ENCODE results near the gene SPATC1L.
A peak's percentile ranks its signal among the peaks of the same experiment; 100 is the strongest.

The SPATC1L gene

GRCh38 chr21:46228345-46229051, 44.2 kb upstream of the SPATC1L start, which contains the start of gene LSS (continued):
- no peak for TF ChIP-seq ZNF626 (tag by site-specific recombination; IDR thresholded peaks at IDR 0.05)
- no peak for TF ChIP-seq ZNF398 (tag by site-specific recombination; IDR thresholded peaks at IDR 0.05)
- no peak for TF ChIP-seq ZNF768 (tag by site-specific recombination; IDR thresholded peaks at IDR 0.05)
- TF ChIP-seq ZNF23 (tag by site-specific recombination; IDR thresholded peaks at IDR 0.05; ENCODE audit: borderline replicate concordance): no peak
- peak; percentile 72; the same call in 1 of the 2 replicates for TF ChIP-seq EGR2 (tag by site-specific recombination; IDR thresholded peaks at IDR 0.05; ENCODE audit: low read depth)
- TF ChIP-seq ZNF639 (tag by site-specific recombination; IDR thresholded peaks at IDR 0.05): no peak; the same call in 1 of the 2 replicates
- TF ChIP-seq ZNF112 (tag by site-specific recombination; IDR thresholded peaks at IDR 0.05): no peak
- peak; percentile 38; the same call in 1 of the 2 replicates for TF ChIP-seq ZNF341 (tag by site-specific recombination; IDR thresholded peaks at IDR 0.05; ENCODE audit: low read depth)
- no peak for TF ChIP-seq IKZF3 (tag by site-specific recombination; IDR thresholded peaks at IDR 0.05)
- TF ChIP-seq ZNF18 (tag by site-specific recombination; IDR thresholded peaks at IDR 0.05): no peak
- TF ChIP-seq ZNF580 (tag by site-specific recombination; IDR thresholded peaks at IDR 0.05): no peak
- TF ChIP-seq ZFP41 (tag by site-specific recombination; IDR thresholded peaks at IDR 0.05; ENCODE audit: borderline replicate concordance): no peak
- TF ChIP-seq ZNF248 (tag by site-specific recombination; IDR thresholded peaks at IDR 0.05): no peak
- TF ChIP-seq ZNF544 (tag by site-specific recombination; IDR thresholded peaks at IDR 0.05): no peak
- TF ChIP-seq RBAK (tag by site-specific recombination; IDR thresholded peaks at IDR 0.05): no peak
- 0 out of 2 replicates have a peak, but pooled peaks have one; percentile 27 for TF ChIP-seq ZNF184 (tag by site-specific recombination; IDR thresholded peaks at IDR 0.05)
- peak; percentile 87 for TF ChIP-seq KLF1 (tag by site-specific recombination; IDR thresholded peaks at IDR 0.05)
- peak; percentile 84; the same call in 1 of the 2 replicates for TF ChIP-seq ZNF324 (tag by site-specific recombination; IDR thresholded peaks at IDR 0.05)
- TF ChIP-seq ZNF354C (tag by site-specific recombination; IDR thresholded peaks at IDR 0.05; ENCODE audit: borderline replicate concordance, low read depth): no peak
- TF ChIP-seq GLIS2 (tag by site-specific recombination; IDR thresholded peaks at IDR 0.05): peak; percentile 84
- peak; percentile 79 for TF ChIP-seq ZNF610 (tag by site-specific recombination; IDR thresholded peaks at IDR 0.05; ENCODE audit: borderline replicate concordance)
- peak; percentile 95 for TF ChIP-seq ZBTB8A (tag by site-specific recombination; IDR thresholded peaks at IDR 0.05)
- TF ChIP-seq ZBTB21 (tag by site-specific recombination; IDR thresholded peaks at IDR 0.05): 0 out of 2 replicates have a peak, but pooled peaks have one; percentile 8
- 0 out of 2 replicates have a peak, but pooled peaks have one; percentile 29 for TF ChIP-seq ZNF548 (tag by site-specific recombination; IDR thresholded peaks at IDR 0.05)
- no peak for TF ChIP-seq ZNF658 (tag by site-specific recombination; IDR thresholded peaks at IDR 0.05)
- TF ChIP-seq YY1 (tag by site-specific recombination; IDR thresholded peaks at IDR 0.05): peak; percentile 43; the same call in 1 of the 2 replicates
- no peak for TF ChIP-seq ZNF792 (tag by site-specific recombination; IDR thresholded peaks at IDR 0.05)
- TF ChIP-seq ZBTB48 (tag by site-specific recombination; IDR thresholded peaks at IDR 0.05): 0 out of 2 replicates have a peak, but pooled peaks have one; percentile 30
- TF ChIP-seq ZNF148 (tag by site-specific recombination; IDR thresholded peaks at IDR 0.05; ENCODE audit: borderline replicate concordance): no peak
- no peak for TF ChIP-seq PBX3 (CRISPR knock-in tag; IDR thresholded peaks at IDR 0.05)
- TF ChIP-seq KLF7 (tag by site-specific recombination; IDR thresholded peaks at IDR 0.05; ENCODE audit: borderline replicate concordance): peak; percentile 61
- no peak for TF ChIP-seq ZNF623 (tag by site-specific recombination; IDR thresholded peaks at IDR 0.05)

Data from HEK293 (cell line).